ENCODE data around the gene MORC1.

DNA sequence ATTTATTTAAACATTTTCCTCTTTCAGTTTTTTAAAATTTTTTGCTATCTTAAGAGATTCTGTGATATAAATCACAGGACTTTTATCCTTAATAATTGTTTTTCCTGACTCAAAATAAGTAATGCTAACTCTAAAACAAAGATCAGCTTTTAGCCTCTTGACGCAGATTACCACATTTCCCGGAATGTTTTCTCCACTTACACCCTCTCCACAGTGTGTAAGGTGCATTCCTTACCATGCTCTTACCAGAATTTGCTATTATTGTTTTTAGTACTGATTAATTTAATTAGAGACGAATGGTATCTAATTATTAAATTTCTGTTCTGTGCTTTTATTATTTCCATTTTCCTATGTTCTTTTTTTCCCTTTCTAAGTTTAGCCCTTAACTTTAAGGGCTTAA is 199.1 kb downstream of the MORC1 start:
- TF ChIP-seq, protein P1, sequence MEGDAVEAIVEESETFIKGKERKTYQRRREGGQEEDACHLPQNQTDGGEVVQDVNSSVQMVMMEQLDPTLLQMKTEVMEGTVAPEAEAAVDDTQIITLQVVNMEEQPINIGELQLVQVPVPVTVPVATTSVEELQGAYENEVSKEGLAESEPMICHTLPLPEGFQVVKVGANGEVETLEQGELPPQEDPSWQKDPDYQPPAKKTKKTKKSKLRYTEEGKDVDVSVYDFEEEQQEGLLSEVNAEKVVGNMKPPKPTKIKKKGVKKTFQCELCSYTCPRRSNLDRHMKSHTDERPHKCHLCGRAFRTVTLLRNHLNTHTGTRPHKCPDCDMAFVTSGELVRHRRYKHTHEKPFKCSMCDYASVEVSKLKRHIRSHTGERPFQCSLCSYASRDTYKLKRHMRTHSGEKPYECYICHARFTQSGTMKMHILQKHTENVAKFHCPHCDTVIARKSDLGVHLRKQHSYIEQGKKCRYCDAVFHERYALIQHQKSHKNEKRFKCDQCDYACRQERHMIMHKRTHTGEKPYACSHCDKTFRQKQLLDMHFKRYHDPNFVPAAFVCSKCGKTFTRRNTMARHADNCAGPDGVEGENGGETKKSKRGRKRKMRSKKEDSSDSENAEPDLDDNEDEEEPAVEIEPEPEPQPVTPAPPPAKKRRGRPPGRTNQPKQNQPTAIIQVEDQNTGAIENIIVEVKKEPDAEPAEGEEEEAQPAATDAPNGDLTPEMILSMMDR (IDR thresholded peaks at IDR 0.05; ENCODE audit: low read length), result no peak
- TF ChIP-seq EZH2 (optimal IDR thresholded peaks at IDR 0.05; ENCODE audit: low read depth, low read length) (no peak), EZH2phosphoT487 (IDR thresholded peaks at IDR 0.05; ENCODE audit: low read length) (no peak)
